ENCODE data around the gene TMEM147. TPM values are rescaled to one million over a fixed set of nuclear protein-coding genes. Genes with fewer than 3 reads are reported as not detected.

The TMEM147 gene
- total and polyA plus RNA-seq, 2 donors (not counting 3 experiments of a cell fraction or from before 2014, with no cell fraction given) = 75.8 to 214 TPM

GRCh38 chr19:35587321-35587720 is 41.9 kb downstream of the TMEM147 start:
- DNase-seq (ENCODE audit: low read depth, low spot score) = no peak
- Histone ChIP-seq H2AFZ (ENCODE audit: low read depth, low read length) (no peak overlapping the region), H3K9me3 (replicated peaks; ENCODE audit: control insufficient read depth, insufficient read depth, low read length) (no peaks in the 10 kb centered on the region), H3K9ac (replicated peaks; ENCODE audit: extremely low read depth, insufficient read depth, low read length) (no peak overlapping the region), H4K20me1 (replicated peaks; ENCODE audit: control insufficient read depth, extremely low read depth, insufficient read depth, low read length) (no peaks in the 10 kb centered on the region), H3K4me1 (ENCODE audit: control insufficient read depth, extremely low read depth, insufficient read depth, low read length) (no peaks in the 10 kb centered on the region), H3K79me2 (ENCODE audit: control insufficient read depth, insufficient read depth, low read length) (no peaks in the 10 kb centered on the region), H3K27me3 (ENCODE audit: control insufficient read depth in 2 of 2, insufficient read depth in 2 of 2, low read length in 2 of 2) (no peaks in the 10 kb centered on the region), H3K4me3 (replicated peaks in 1 of 3; ENCODE audit: insufficient read depth in 1 of 3, low read depth in 1 of 3, low read length in 3 of 3) (no peak overlapping the region), H3K27ac (ENCODE audit: insufficient read depth, low read depth, low read length) (no peak overlapping the region), H3K9me1 (replicated peaks; ENCODE audit: control insufficient read depth, extremely low read depth, insufficient read depth, low read length) (no peaks in the 10 kb centered on the region), H3K36me3 (ENCODE audit: control insufficient read depth in 2 of 2, extremely low read depth in 1 of 2, insufficient read depth in 2 of 2, low read length in 2 of 2) (no peaks in the 10 kb centered on the region), H3K4me2 (ENCODE audit: insufficient read depth, low read length) (no peak overlapping the region)
- CTCF ChIA-PET = interaction anchor here (0.7 kb wide), 1 partner anchor 77 kb away, joined by 3 read pairs; no protein-coding TSS in a partner anchor
- dilution Hi-C loops (cut with MboI; ENCODE audit: extremely low pct_ligation_motif_present, low sequenced_read_pairs) = no loop called here
- intact Hi-C loops (cut with micrococcal nuclease) = no loop called here
- POLR2A ChIA-PET = no interaction called here
- TF ChIP-seq EZH2 (IDR thresholded peaks at IDR 0.05; ENCODE audit: borderline replicate concordance, low read depth, low read length, severe bottlenecking) (no peak), MYC (IDR thresholded peaks at IDR 0.05; ENCODE audit: low read depth, low read length) (no peak), JUN (IDR thresholded peaks at IDR 0.05; ENCODE audit: borderline replicate concordance, insufficient read depth, insufficient read length, low read depth) (no peak), GATA2 (IDR thresholded peaks at IDR 0.05; ENCODE audit: insufficient read depth, insufficient read length, low read depth, low read length) (no peak), POLR2A (IDR thresholded peaks at IDR 0.05; ENCODE audit: low read depth, low read length) (no peak), POLR2AphosphoS5 (IDR thresholded peaks at IDR 0.05; ENCODE audit: insufficient read depth, low read depth, low read length) (no peak), CTCF (IDR thresholded peaks at IDR 0.05; ENCODE audit: extremely low read depth in 1 of 2, insufficient read depth in 1 of 2, low read depth in 1 of 2, low read length in 2 of 2) (no peak), FOS (IDR thresholded peaks at IDR 0.05; ENCODE audit: borderline replicate concordance, insufficient read depth, low read length) (no peak)
- TF ChIP-seq, protein P1, sequence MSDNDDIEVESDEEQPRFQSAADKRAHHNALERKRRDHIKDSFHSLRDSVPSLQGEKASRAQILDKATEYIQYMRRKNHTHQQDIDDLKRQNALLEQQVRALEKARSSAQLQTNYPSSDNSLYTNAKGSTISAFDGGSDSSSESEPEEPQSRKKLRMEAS (IDR thresholded peaks at IDR 0.05; ENCODE audit: insufficient read depth, insufficient read length) = no peak
- BruUV-seq (replicated peaks) = no TSS peak
- no peak for FAIRE-seq
